A673 (cell line): Measurements from ENCODE around the gene RASA1.

Experiments used
- CTCF ChIP-seq: fragments of 300-800, 200-600 bp; sonication (generic); conservative IDR thresholded peaks from 2 replicates; pipeline ENCODE4 v1.5.1; 2017; ENCODE audit warnings: low read depth, mild to moderate bottlenecking, antibody characterized with exemption, low read length, moderate library complexity, mixed read lengths
- EZH2 ChIP-seq: fragments of 200-600 bp; sonication (generic); IDR thresholded peaks from 2 replicates; pipeline ENCODE4 v1.6.1; 2017; ENCODE audit warnings: borderline replicate concordance, low read depth, mild to moderate bottlenecking, mixed read lengths, antibody characterized with exemption, low read length; ENCODE audit not compliant: poor library complexity, severe bottlenecking

GRCh38 chr5:87423755-87424154 is 156.1 kb downstream of the RASA1 start:
- TF ChIP-seq CTCF (no peak), EZH2 (no peak)
